Glomerular visceral epithelial cell (primary cell): ENCODE measurements around the gene ITM2B.
"Not testable (repeated sequence)": the region's sequence is repeated elsewhere in the genome, so short reads cannot be mapped to it uniquely, and the experiment has no call there.

Experiments used
- DNase-seq: peaks from one replicate; pipeline ENCODE4 v3.0.0-alpha.2; 2016; ENCODE audit errors: extremely low spot score

The ITM2B gene

GRCh38 chr13:48224701-48225100 lies 8.3 kb upstream of the ITM2B start:
- no peak for DNase-seq

GRCh38 chr13:48230541-48230940 lies 2.5 kb upstream of the ITM2B start:
- DNase-seq: no peak

- peak; percentile 49 for DNase-seq
Observed at GRCh38 chr13:48231080-48231479, 1.9 kb upstream of the ITM2B start.

- DNase-seq: no peak
Observed at GRCh38 chr13:48231933-48232332, 1.1 kb upstream of the ITM2B start.

- DNase-seq: peak; percentile 66
Observed at GRCh38 chr13:48232420-48233045, 473 bp upstream of the ITM2B start.

- DNase-seq: peak; percentile 47
Observed at GRCh38 chr13:48233889-48234488, 983 bp downstream of the ITM2B start.

GRCh38 chr13:48234566-48235340 lies 1.7 kb downstream of the ITM2B start:
- peak; percentile 47 for DNase-seq

- DNase-seq: peak; percentile 67
Observed at GRCh38 chr13:48235341-48236135, 2.5 kb downstream of the ITM2B start.

GRCh38 chr13:48236528-48237353 lies 3.7 kb downstream of the ITM2B start:
- no peak for DNase-seq

GRCh38 chr13:48239369-48239768 lies 6.4 kb downstream of the ITM2B start:
- not testable (repeated sequence) for DNase-seq

GRCh38 chr13:48241651-48242050 lies 8.6 kb downstream of the ITM2B start:
- no peak for DNase-seq

- no peak for DNase-seq
Observed at GRCh38 chr13:48242677-48243076, 9.7 kb downstream of the ITM2B start.

- no peak for DNase-seq
Observed at GRCh38 chr13:48244159-48244558, 11.2 kb downstream of the ITM2B start.

GRCh38 chr13:48246102-48246501 lies 13.1 kb downstream of the ITM2B start:
- no peak for DNase-seq

- no peak for DNase-seq
Observed at GRCh38 chr13:48249018-48249417, 16.0 kb downstream of the ITM2B start.

GRCh38 chr13:48251611-48252081 lies 18.6 kb downstream of the ITM2B start:
- no peak for DNase-seq

GRCh38 chr13:48252176-48252575 lies 19.2 kb downstream of the ITM2B start:
- no peak for DNase-seq

GRCh38 chr13:48253849-48254248 lies 20.8 kb downstream of the ITM2B start:
- DNase-seq: no peak

- no peak for DNase-seq
Observed at GRCh38 chr13:48255090-48255489, 22.1 kb downstream of the ITM2B start.

GRCh38 chr13:48255954-48256353 lies 22.9 kb downstream of the ITM2B start:
- DNase-seq: no peak

- peak; percentile 35 for DNase-seq
Observed at GRCh38 chr13:48258002-48258401, 25.0 kb downstream of the ITM2B start.
